Measurements from ENCODE around the gene OXLD1. TPM values are rescaled to one million over a fixed set of nuclear protein-coding genes. Genes with fewer than 3 reads are reported as not detected.

Gene OXLD1
- total and polyA plus RNA-seq, 4 donors: 11.2 to 26.4 (median 19.0) TPM

DNA sequence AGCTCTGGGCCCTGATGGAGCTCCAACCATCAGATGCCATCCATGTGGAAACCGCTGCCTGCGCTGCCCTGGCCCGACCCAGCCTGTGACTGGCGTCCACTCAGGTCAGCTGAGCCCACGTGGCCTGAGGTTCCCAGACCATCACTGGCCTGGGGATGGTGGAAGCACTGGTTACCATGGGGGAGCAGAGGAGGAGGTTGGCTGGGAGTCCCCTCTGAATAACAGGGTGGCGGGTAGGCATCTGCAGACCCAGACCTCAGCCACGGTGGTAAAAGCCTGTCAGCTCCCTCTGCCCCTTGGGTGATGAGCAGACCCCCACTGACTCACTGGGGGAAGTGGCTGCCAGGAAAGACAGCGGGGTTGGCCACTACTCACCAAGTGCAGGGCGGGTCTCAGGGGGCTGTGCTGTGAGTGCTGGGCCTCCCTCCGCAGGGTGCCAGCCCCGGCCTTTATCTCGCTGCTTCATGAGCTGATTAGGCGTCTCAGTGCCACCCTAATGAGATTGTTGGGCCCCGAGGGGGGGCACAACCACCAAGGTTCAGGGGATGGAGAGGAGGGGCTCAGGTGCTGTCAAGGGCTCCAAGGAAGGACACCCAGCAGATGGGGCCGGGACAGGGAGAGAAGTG lies 10.2 kb downstream of the OXLD1 start, which contains the start of gene PDE6G:
PDE6G (minus strand) TSS at position 425 of the 626 bp plus-strand sequence. CDS start 3,237 bp downstream, outside the sequence.
- H3K4me3 ChIP-seq (ENCODE audit: low read depth in 1 of 3, low read length in 3 of 3): no peak within 1 kb of the TSS
- no peaks in the 10 kb centered on the region for H3K36me3 ChIP-seq (ENCODE audit: control insufficient read depth in 4 of 4, insufficient read depth in 3 of 4, low read depth in 1 of 4, low read length in 3 of 4)
- H3K9ac ChIP-seq (ENCODE audit: low read depth in 1 of 2, low read length in 2 of 2): no peak within 1 kb of the TSS
- no peaks in the 10 kb centered on the region for H3K27me3 ChIP-seq (ENCODE audit: control insufficient read depth in 4 of 4, insufficient read depth in 4 of 4, low read length in 3 of 4)
- H3K9me3 ChIP-seq (ENCODE audit: control insufficient read depth in 4 of 4, low read length in 3 of 4): no peaks in the 10 kb centered on the region
- no peak for DNase-seq (ENCODE audit: low spot score)
- peaks cover 0 to 3% (median 0%) of the 10 kb centered on the region in 4 donors for H3K4me1 ChIP-seq (ENCODE audit: control insufficient read depth in 4 of 4, insufficient read depth in 4 of 4, low read length in 3 of 4)
- TF ChIP-seq GABPA (IDR thresholded peaks at IDR 0.05 in 1 of 2, conservative IDR thresholded peaks at IDR 0.05 in 1 of 2): no peak
- no peak for TF ChIP-seq FOXA1 (IDR thresholded peaks at IDR 0.05)
- TF ChIP-seq RAD21 (IDR thresholded peaks at IDR 0.05): no peak
- no peak for TF ChIP-seq EGR1 (IDR thresholded peaks at IDR 0.05; ENCODE audit: low read depth in 2 of 2)
- no peak for TF ChIP-seq SP1 (IDR thresholded peaks at IDR 0.05)
- TF ChIP-seq, protein P1, sequence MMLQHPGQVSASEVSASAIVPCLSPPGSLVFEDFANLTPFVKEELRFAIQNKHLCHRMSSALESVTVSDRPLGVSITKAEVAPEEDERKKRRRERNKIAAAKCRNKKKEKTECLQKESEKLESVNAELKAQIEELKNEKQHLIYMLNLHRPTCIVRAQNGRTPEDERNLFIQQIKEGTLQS (IDR thresholded peaks at IDR 0.05): no peak
- no peak for TF ChIP-seq HNF4G (IDR thresholded peaks at IDR 0.05)
- no peak for TF ChIP-seq YY1 (IDR thresholded peaks at IDR 0.05)
- no peak for TF ChIP-seq HNF4A (conservative IDR thresholded peaks at IDR 0.05)
- TF ChIP-seq FOXA2 (IDR thresholded peaks at IDR 0.05): no peak
- TF ChIP-seq JUND (IDR thresholded peaks at IDR 0.05): no peak
- TF ChIP-seq, protein P2, sequence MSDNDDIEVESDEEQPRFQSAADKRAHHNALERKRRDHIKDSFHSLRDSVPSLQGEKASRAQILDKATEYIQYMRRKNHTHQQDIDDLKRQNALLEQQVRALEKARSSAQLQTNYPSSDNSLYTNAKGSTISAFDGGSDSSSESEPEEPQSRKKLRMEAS (IDR thresholded peaks at IDR 0.05): no peak
- TF ChIP-seq, protein P3, sequence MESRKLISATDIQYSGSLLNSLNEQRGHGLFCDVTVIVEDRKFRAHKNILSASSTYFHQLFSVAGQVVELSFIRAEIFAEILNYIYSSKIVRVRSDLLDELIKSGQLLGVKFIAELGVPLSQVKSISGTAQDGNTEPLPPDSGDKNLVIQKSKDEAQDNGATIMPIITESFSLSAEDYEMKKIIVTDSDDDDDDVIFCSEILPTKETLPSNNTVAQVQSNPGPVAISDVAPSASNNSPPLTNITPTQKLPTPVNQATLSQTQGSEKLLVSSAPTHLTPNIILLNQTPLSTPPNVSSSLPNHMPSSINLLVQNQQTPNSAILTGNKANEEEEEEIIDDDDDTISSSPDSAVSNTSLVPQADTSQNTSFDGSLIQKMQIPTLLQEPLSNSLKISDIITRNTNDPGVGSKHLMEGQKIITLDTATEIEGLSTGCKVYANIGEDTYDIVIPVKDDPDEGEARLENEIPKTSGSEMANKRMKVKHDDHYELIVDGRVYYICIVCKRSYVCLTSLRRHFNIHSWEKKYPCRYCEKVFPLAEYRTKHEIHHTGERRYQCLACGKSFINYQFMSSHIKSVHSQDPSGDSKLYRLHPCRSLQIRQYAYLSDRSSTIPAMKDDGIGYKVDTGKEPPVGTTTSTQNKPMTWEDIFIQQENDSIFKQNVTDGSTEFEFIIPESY (IDR thresholded peaks at IDR 0.05): no peak
- WGBS: 92% methylated on average over 15 of the region's 15 CpGs
- H3K27ac ChIP-seq (ENCODE audit: low read depth in 1 of 2, low read length in 2 of 2): no peak within 1 kb of the TSS

DNA sequence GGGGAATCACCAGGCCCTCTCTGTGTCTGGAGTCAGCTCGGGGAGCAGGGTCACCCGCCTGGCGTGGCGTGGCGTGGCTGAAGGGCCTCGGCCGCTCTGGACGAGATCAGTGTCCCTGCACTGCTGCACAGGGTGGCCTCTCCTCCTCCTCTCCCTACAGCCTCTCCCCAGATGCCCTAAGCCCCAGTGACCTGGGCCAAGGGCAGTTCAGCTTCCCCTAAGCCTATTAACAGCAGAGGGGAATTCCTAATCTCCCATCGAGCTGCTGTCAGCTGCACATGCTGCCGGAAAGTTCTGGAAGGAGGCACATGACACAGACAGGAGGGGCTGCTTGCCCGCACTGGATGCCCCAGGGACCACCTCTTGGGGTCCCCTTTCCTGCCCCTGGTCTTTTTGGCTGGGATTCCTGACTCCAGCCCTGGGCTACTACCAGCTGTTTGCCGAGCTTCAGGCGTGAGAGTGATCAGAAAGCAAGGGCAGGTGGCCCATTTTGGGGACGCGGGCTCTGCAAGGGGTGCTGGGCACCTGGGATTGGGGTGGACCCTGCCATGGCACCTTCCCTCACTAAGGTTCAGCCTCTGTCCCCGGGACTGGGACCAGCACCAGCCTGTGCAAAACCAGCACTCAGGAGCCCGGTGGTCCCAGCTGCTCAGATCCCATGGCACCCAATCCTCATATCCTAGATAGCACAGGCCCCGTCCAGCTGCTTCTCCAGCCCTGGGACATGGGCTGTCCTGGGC lies 10.9 kb downstream of the OXLD1 start:
- TF ChIP-seq JUND (IDR thresholded peaks at IDR 0.05): no peak
- TF ChIP-seq RAD21 (IDR thresholded peaks at IDR 0.05): no peak
- TF ChIP-seq FOXA1 (IDR thresholded peaks at IDR 0.05): no peak
- no peak for TF ChIP-seq HNF4A (conservative IDR thresholded peaks at IDR 0.05)
- TF ChIP-seq FOXA2 (IDR thresholded peaks at IDR 0.05): no peak
- TF ChIP-seq GABPA (IDR thresholded peaks at IDR 0.05 in 1 of 2, conservative IDR thresholded peaks at IDR 0.05 in 1 of 2): no peak
- TF ChIP-seq, protein P4, sequence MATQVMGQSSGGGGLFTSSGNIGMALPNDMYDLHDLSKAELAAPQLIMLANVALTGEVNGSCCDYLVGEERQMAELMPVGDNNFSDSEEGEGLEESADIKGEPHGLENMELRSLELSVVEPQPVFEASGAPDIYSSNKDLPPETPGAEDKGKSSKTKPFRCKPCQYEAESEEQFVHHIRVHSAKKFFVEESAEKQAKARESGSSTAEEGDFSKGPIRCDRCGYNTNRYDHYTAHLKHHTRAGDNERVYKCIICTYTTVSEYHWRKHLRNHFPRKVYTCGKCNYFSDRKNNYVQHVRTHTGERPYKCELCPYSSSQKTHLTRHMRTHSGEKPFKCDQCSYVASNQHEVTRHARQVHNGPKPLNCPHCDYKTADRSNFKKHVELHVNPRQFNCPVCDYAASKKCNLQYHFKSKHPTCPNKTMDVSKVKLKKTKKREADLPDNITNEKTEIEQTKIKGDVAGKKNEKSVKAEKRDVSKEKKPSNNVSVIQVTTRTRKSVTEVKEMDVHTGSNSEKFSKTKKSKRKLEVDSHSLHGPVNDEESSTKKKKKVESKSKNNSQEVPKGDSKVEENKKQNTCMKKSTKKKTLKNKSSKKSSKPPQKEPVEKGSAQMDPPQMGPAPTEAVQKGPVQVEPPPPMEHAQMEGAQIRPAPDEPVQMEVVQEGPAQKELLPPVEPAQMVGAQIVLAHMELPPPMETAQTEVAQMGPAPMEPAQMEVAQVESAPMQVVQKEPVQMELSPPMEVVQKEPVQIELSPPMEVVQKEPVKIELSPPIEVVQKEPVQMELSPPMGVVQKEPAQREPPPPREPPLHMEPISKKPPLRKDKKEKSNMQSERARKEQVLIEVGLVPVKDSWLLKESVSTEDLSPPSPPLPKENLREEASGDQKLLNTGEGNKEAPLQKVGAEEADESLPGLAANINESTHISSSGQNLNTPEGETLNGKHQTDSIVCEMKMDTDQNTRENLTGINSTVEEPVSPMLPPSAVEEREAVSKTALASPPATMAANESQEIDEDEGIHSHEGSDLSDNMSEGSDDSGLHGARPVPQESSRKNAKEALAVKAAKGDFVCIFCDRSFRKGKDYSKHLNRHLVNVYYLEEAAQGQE (IDR thresholded peaks at IDR 0.05): no peak
- TF ChIP-seq EGR1 (IDR thresholded peaks at IDR 0.05; ENCODE audit: low read depth in 2 of 2): no peak
- TF ChIP-seq, protein P1 (IDR thresholded peaks at IDR 0.05): no peak
- H3K4me1 ChIP-seq (ENCODE audit: control insufficient read depth in 4 of 4, insufficient read depth in 4 of 4, low read length in 3 of 4): peaks cover 0 to 3% (median 0%) of the 10 kb centered on the region in 4 donors
- no peak overlapping the region for H3K9ac ChIP-seq (ENCODE audit: low read depth in 1 of 2, low read length in 2 of 2)
- no peaks in the 10 kb centered on the region for H3K27me3 ChIP-seq (ENCODE audit: control insufficient read depth in 4 of 4, insufficient read depth in 4 of 4, low read length in 3 of 4)
- WGBS: 76% methylated on average over 18 of the region's 18 CpGs
- no peaks in the 10 kb centered on the region for H3K36me3 ChIP-seq (ENCODE audit: control insufficient read depth in 4 of 4, insufficient read depth in 3 of 4, low read depth in 1 of 4, low read length in 3 of 4)
- DNase-seq (ENCODE audit: low spot score): no peak
- H3K9me3 ChIP-seq (ENCODE audit: control insufficient read depth in 4 of 4, low read length in 3 of 4): no peaks in the 10 kb centered on the region
- no peak overlapping the region for H3K4me3 ChIP-seq (ENCODE audit: low read depth in 1 of 3, low read length in 3 of 3)
- no peak overlapping the region for H3K27ac ChIP-seq (ENCODE audit: low read depth in 1 of 2, low read length in 2 of 2)
